A549 (cell line): ENCODE results near the gene CUZD1. TPM values are rescaled to one million over a fixed set of nuclear protein-coding genes. Genes with fewer than 3 reads are reported as not detected.
"Not testable (repeated sequence)": the region's sequence is repeated elsewhere in the genome, so short reads cannot be mapped to it uniquely, and the experiment has no call there.

Experiments used
- ATAC-seq, 2 experiments: fragments of 200-7000 bp in 1 of 2; fragments of >200 bp in 1 of 2; cut with Nextera tagmentation in 1 of 2; cut with Tn5 transposase in 1 of 2; 3 replicates each; pipeline versions ENCODE4 v1.8.0 to v1.9.1; 2018 to 2020; ENCODE audit warnings: mild to moderate bottlenecking in 1 of 2, moderate library complexity in 1 of 2
- CTCF ChIA-PET: fragments of 300-600 bp; sonication (Branson Sonifier 250); formaldehyde crosslinking; extraction: SDS; loops from one replicate; lab custom pipeline; 2021; ENCODE audit warnings: antibody characterized with exemption, inconsistent platforms; lab: Yijun Ruan, JAX
- POLR2A ChIA-PET: fragments of 350-600 bp; formaldehyde crosslinking; extraction: SDS; loops from one replicate; lab custom pipeline; 2021; ENCODE audit warnings: antibody characterized with exemption, inconsistent platforms; lab: Yijun Ruan, JAX
- DNase-seq, 2 experiments: peaks; one replicate each; pipeline versions ENCODE4 v3.0.0 to v3.0.0-alpha.2; 2011 to 2016; ENCODE audit warnings: low read depth in 1 of 2, low spot score in 1 of 2
- FAIRE-seq: peaks from 2 replicates; lab custom pipeline; 2011; peaks lifted over from hg19 to GRCh38; lab: Jason Lieb, UNC
- H3K27ac ChIP-seq, 2 experiments: fragments of >200 bp; sonication (Bioruptor Twin); formaldehyde crosslinking; 3 replicates each; pipeline ENCODE4 v1.5.1; 2016 to 2017
- H3K4me1 ChIP-seq: fragments of >200 bp; sonication (Bioruptor Twin); formaldehyde crosslinking; 3 replicates; pipeline ENCODE4 v1.6.1; 2016
- H3K4me2 ChIP-seq: fragments of >200 bp; sonication (Bioruptor Twin); formaldehyde crosslinking; 3 replicates; pipeline ENCODE4 v1.6.1; 2016
- H3K4me3 ChIP-seq: fragments of >200 bp; sonication (Bioruptor Twin); formaldehyde crosslinking; 3 replicates; pipeline ENCODE4 v1.5.1; 2016
- H3K9me3 ChIP-seq: fragments of >200 bp; sonication (Bioruptor Twin); formaldehyde crosslinking; 3 replicates; pipeline ENCODE4 v1.6.1; 2016
- BCL3 ChIP-seq: fragments of >200 bp; sonication (Bioruptor Twin); formaldehyde crosslinking; IDR thresholded peaks from 3 replicates; pipeline ENCODE4 v1.6.1; 2016
- CBX2 ChIP-seq: fragments of 200-600 bp; sonication (generic); IDR thresholded peaks from 2 replicates; pipeline ENCODE4 v1.6.1; 2016; ENCODE audit warnings: low read depth, mild to moderate bottlenecking, borderline replicate concordance
- FOXS1 ChIP-seq: fragments of 250-450 bp; sonication (Bioruptor Pico); IDR thresholded peaks from 2 replicates; pipeline ENCODE4 v1.5.0; 2020; ENCODE audit warnings: mild to moderate bottlenecking, moderate library complexity
- HES2 ChIP-seq: fragments of >200 bp; sonication (Bioruptor Twin); formaldehyde crosslinking; IDR thresholded peaks from 2 replicates; pipeline ENCODE4 v1.6.1; 2016
- KDM1A ChIP-seq: fragments of 200-600 bp; sonication (generic); IDR thresholded peaks from 2 replicates; pipeline ENCODE4 v1.6.1; 2016; ENCODE audit warnings: low read depth, mild to moderate bottlenecking
- PHF8 ChIP-seq: fragments of 200-600 bp; sonication (generic); IDR thresholded peaks from 2 replicates; pipeline ENCODE4 v1.6.1; 2016; ENCODE audit warnings: low read depth, mild to moderate bottlenecking, antibody characterized with exemption, moderate library complexity, borderline replicate concordance
- POLR2A ChIP-seq: IDR thresholded peaks from 2 replicates; pipeline ENCODE4 v1.6.1; 2012; ENCODE audit warnings: mild to moderate bottlenecking, low read length
- REST ChIP-seq: fragments of 200-600 bp; sonication (generic); IDR thresholded peaks from 2 replicates; pipeline ENCODE4 v1.6.1; 2016; ENCODE audit warnings: antibody characterized with exemption, mild to moderate bottlenecking, moderate library complexity
- ZC3H11A ChIP-seq: fragments of 450-650 bp; IDR thresholded peaks from 2 replicates; pipeline ENCODE4 v1.6.1; 2014; ENCODE audit warnings: antibody characterized with exemption, mild to moderate bottlenecking
- ZSCAN20 ChIP-seq: fragments of 250-450 bp; sonication (Bioruptor Pico); IDR thresholded peaks from 2 replicates; pipeline ENCODE4 v1.8.0; 2022; ENCODE audit warnings: mild to moderate bottlenecking, moderate library complexity
- WGBS: methylation state at CpG from one replicate; pipeline ENCODE4 v1.1.6; 2017; ENCODE audit errors: missing lambda C conversion rate; 5-methylcytosine and 5-hydroxymethylcytosine counted together
- polyA plus RNA-seq, 4 experiments: library from polyadenylated mRNA; depleted of rRNA in 3 of 4; stranded (reverse); fragments of >200 nt; fragmentation: RNase III in 1 of 4; extraction: RNeasy Plus Mini Kit Qiagen cat#74134 plus additional on column Dnase treatment in 1 of 4; gene quantifications; 2 replicates in 3 of 4; 3 replicates in 1 of 4; pipeline ENCODE4 v1.2.3, GENCODE V29; 2011 to 2017
- TF ChIP-seq, protein P1 (sequence below): IDR thresholded peaks from 2 replicates; pipeline ENCODE4 v1.6.1; 2012

CUZD1 gene
- polyA plus RNA-seq, 2 of the 4 experiments (the other 2 are of a cell fraction) = 1.4 to 2.8 TPM

- 100% methylated on average over 1 of the region's 1 CpG for WGBS
- no peak for FAIRE-seq
- no peak for ATAC-seq
- DNase-seq = no peak
- ChIA-PET CTCF (no interaction called here), POLR2A (no interaction called here)
- Histone ChIP-seq H3K4me2 (no peak overlapping the region), H3K9me3 (no peaks in the 10 kb centered on the region), H3K4me3 (no peak overlapping the region), H3K27ac (peak overlapping the region in 1 of 2 experiments; percentile 44; a peak in 3 of 6 replicates), H3K4me1 (peaks cover 77% of the 10 kb centered on the region)
- TF ChIP-seq REST = no peak
- no peak for TF ChIP-seq CBX2
- no peak for TF ChIP-seq HES2
- TF ChIP-seq, protein P1, sequence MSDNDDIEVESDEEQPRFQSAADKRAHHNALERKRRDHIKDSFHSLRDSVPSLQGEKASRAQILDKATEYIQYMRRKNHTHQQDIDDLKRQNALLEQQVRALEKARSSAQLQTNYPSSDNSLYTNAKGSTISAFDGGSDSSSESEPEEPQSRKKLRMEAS = no peak
- no peak for TF ChIP-seq BCL3
- no peak for TF ChIP-seq ZC3H11A
Observed at GRCh38 chr10:122859527-122859926, 13.9 kb upstream of the CUZD1 start.

DNA sequence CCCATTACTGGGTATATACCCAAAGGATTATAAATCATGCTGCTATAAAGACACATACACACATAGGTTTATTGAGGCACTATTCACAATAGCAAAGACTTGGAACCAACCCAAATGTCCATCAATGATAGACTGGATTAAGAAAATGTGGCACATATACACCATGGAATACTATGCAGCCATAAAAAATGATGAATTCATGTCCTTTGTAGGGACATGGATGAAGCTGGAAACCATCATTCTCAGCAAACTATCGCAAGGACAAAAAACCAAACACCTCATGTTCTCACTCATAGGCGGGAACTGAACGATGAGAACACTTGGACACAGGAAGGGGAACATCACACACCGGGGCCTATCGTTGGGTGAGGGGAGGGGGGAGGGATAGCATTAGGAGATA is 12.4 kb upstream of the CUZD1 start:
- ATAC-seq, H3K4me3 ChIP-seq, POLR2A ChIA-PET, CTCF ChIA-PET, DNase-seq, H3K27ac ChIP-seq, FAIRE-seq, H3K4me2 ChIP-seq, H3K9me3 ChIP-seq: not testable (repeated sequence)
- 98% methylated on average over 5 of the region's 5 CpGs for WGBS
- H3K4me1 ChIP-seq = peaks cover 78% of the 10 kb centered on the region

- H3K4me2 ChIP-seq = no peak overlapping the region
- no peak for TF ChIP-seq KDM1A
- no peak for TF ChIP-seq PHF8
- TF ChIP-seq ZSCAN20 = no peak
- TF ChIP-seq FOXS1 (CRISPR knock-in tag) = no peak
- FAIRE-seq (no peak), DNase-seq (no peak), ATAC-seq (no peak)
- ChIA-PET POLR2A (no interaction called here), CTCF (no interaction called here)
- peaks cover 79% of the 10 kb centered on the region for H3K4me1 ChIP-seq
- WGBS = 100% methylated on average over 1 of the region's 1 CpG
- no peaks in the 10 kb centered on the region for H3K9me3 ChIP-seq
- peak overlapping the region in 1 of 2 experiments; percentile 73; a peak in 3 of 6 replicates for H3K27ac ChIP-seq
- H3K4me3 ChIP-seq = no peak overlapping the region
Observed at GRCh38 chr10:122856902-122857301, 11.2 kb upstream of the CUZD1 start.

GRCh38 chr10:122855745-122856144 is 10.1 kb upstream of the CUZD1 start:
- no peak for FAIRE-seq
- WGBS = 73% methylated on average over 3 of the region's 3 CpGs
- no peak for TF ChIP-seq POLR2A
- Histone ChIP-seq H3K4me3 (no peak overlapping the region), H3K9me3 (no peaks in the 10 kb centered on the region), H3K27ac (peak overlapping the region; percentile 64 to 73), H3K4me2 (peak overlapping the region; percentile 70; the same call in 1 of the 3 replicates), H3K4me1 (peaks cover 79% of the 10 kb centered on the region)
- peak in 1 of 2 experiments; percentile 12; a peak in 2 of 6 replicates for ATAC-seq
- CTCF ChIA-PET = no interaction called here
- DNase-seq = no peak
- POLR2A ChIA-PET = no interaction called here
